BLaER1 (cell line): ENCODE measurements around the gene CDK9.

Experiments used
- H3K27ac ChIP-seq: shearing (Covaris generic); formaldehyde crosslinking; 2 replicates; pipeline ENCODE4 v1.8.1; 2022
- H3K27me3 ChIP-seq: shearing (Covaris generic); formaldehyde crosslinking; 2 replicates; pipeline ENCODE4 v1.8.1; 2022
- H3K36me3 ChIP-seq: shearing (Covaris generic); formaldehyde crosslinking; 2 replicates; pipeline ENCODE4 v1.8.1; 2022
- H3K4me1 ChIP-seq: shearing (Covaris generic); formaldehyde crosslinking; 2 replicates; pipeline ENCODE4 v1.8.1; 2022
- H3K4me2 ChIP-seq: shearing (Covaris generic); formaldehyde crosslinking; 2 replicates; pipeline ENCODE4 v1.8.1; 2022
- H3K4me3 ChIP-seq: shearing (Covaris generic); formaldehyde crosslinking; 2 replicates; pipeline ENCODE4 v1.8.1; 2022
- H3K9ac ChIP-seq: shearing (Covaris generic); formaldehyde crosslinking; 2 replicates; pipeline ENCODE4 v1.8.1; 2022
- H3K9me3 ChIP-seq: shearing (Covaris generic); formaldehyde crosslinking; 2 replicates; pipeline ENCODE4 v1.8.1; 2022
- H4K20me1 ChIP-seq: shearing (Covaris generic); formaldehyde crosslinking; 2 replicates; pipeline ENCODE4 v1.8.1; 2022
- Cebpa-rat ChIP-seq: shearing (Covaris generic); IDR thresholded peaks from 2 replicates; pipeline ENCODE4 v1.8.1; 2022

Gene CDK9

GRCh38 chr9:127785933-127786772, at the start of gene CDK9:
TSS of gene CDK9 (plus strand) at chr9:127786034. CDS start at chr9:127786149, 115 bp downstream.
- Histone ChIP-seq H3K27ac (peak within 1 kb of the TSS; percentile 98), H3K36me3 (peaks cover 43% of the 10 kb centered on the region), H3K4me3 (peak within 1 kb of the TSS; percentile 96), H3K4me2 (peak within 1 kb of the TSS; percentile 92), H3K27me3 (no peaks in the 10 kb centered on the region), H3K9ac (peak within 1 kb of the TSS; percentile 98), H4K20me1 (peaks cover 53% of the 10 kb centered on the region), H3K4me1 (peaks cover 79% of the 10 kb centered on the region), H3K9me3 (no peaks in the 10 kb centered on the region)
- TF ChIP-seq Cebpa-rat: no peak

DNA sequence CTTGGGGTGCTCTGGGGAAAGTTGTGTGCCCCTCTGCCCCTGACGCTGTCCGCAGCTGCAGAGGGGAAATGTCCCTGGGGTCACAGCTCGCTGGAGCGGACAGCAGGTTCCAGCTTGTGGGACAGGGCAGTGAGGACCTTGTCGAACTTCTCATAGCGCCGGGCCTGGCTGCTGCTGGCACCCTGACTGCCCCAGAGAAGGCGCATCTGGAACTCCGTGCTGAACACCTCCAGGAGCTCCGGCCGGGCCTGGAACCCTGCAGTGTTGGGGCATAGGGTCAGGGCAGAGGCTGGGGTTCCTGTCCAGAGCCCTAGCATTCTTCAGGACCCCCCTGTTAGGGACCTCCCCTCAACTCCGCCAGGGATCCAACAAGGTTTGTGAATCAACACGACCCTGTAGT, 47.2 kb upstream of the CDK9 start:
- peaks cover 60% of the 10 kb centered on the region for H3K36me3 ChIP-seq
- H3K4me2 ChIP-seq: no peak overlapping the region

DNA sequence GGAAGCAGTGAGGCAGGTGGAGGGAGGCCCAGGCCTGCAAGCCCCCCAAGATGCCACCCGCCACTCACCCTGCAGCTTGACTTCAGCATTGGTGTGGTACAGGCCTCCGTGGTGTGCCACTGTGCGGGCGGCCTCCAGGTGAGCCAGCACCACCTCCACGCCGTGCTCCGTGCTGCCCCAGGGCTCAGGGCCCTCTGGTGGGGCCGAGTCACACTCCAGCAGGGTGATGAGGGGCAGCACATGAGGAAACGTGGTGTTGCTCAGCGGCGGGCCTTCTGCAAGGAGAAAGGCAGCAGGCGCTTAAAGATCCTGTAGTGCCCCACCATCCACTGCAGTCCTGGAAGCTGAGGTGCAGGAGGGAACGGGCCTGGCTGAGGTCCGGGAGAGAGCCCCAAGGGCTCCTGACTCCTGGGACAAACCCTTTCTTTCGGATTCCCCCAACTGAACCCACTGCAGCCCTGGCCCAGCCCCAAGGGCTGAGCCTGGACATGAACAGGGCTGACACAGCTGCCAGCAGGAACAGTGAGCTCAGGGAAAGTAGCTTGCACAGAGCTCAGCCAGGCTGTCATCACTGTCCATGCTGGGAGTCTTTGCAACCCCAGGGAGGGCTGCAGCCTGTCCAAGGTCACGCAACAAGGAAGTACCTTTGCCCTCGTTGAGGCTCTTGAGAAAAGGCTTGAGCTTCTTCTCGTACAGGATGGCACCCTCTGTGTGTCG, 46.1 kb upstream of the CDK9 start:
- H3K4me2 ChIP-seq: no peak overlapping the region
- TF ChIP-seq Cebpa-rat: no peak
- peaks cover 21% of the 10 kb centered on the region for H3K4me1 ChIP-seq
- H3K9ac ChIP-seq: no peak overlapping the region
- peaks cover 41% of the 10 kb centered on the region for H4K20me1 ChIP-seq
- H3K27ac ChIP-seq: 0 out of 2 replicates have a peak overlapping the region, but pooled peaks have one; percentile 4
- H3K36me3 ChIP-seq: peaks cover 71% of the 10 kb centered on the region
- no peaks in the 10 kb centered on the region for H3K9me3 ChIP-seq
- H3K27me3 ChIP-seq: no peaks in the 10 kb centered on the region
- no peak overlapping the region for H3K4me3 ChIP-seq

More for the DNA sequence above, 47.2 kb upstream of the CDK9 start:
- TF ChIP-seq Cebpa-rat: no peak
- Histone ChIP-seq H3K27me3 (no peaks in the 10 kb centered on the region), H3K9ac (peak overlapping the region; percentile 27; the same call in 1 of the 2 replicates), H3K9me3 (no peaks in the 10 kb centered on the region), H3K4me3 (no peak overlapping the region), H4K20me1 (peaks cover 37% of the 10 kb centered on the region), H3K4me1 (peaks cover 30% of the 10 kb centered on the region), H3K27ac (no peak overlapping the region)

GRCh38 chr9:127741831-127742434, 43.9 kb upstream of the CDK9 start:
- H3K27me3 ChIP-seq: no peaks in the 10 kb centered on the region
- no peak overlapping the region for H3K27ac ChIP-seq
- H4K20me1 ChIP-seq: peaks cover 50% of the 10 kb centered on the region
- H3K9me3 ChIP-seq: no peaks in the 10 kb centered on the region
- no peak overlapping the region for H3K4me3 ChIP-seq
- no peak for TF ChIP-seq Cebpa-rat
- peaks cover 93% of the 10 kb centered on the region for H3K36me3 ChIP-seq
- H3K4me2 ChIP-seq: no peak overlapping the region
- peaks cover 4% of the 10 kb centered on the region for H3K4me1 ChIP-seq
- H3K9ac ChIP-seq: no peak overlapping the region

DNA sequence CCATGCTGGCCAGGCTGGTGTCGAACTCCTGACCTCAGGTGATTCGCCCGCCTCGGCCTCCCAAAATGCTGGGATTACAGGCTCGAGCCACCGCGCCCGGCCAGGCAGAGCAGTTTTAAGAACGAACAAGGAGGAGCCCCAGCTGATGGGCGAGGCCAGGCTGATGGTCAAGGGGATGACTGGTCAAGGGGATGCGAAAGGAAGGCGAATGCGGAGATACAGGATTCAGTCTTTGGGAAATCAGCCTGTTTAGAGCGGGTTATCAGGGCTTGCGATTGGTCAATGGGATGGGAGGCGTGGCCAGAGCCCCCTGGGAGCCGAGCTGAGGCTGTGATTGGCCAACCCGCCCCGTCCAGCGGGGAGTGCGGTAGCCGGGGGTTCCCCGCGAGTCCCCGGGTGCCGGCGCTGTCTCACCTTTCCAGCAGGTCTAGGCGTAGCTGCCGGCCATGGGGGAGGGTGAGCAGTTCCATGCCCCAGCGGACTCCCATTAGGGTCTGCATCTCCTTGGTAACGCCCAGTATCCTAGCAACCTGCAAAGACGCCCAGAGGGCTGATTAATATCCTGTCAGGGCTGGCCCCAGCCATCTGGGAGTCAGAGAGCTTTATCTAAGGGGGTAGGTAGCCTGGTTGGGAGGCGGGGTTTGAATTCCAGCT, 43.3 kb upstream of the CDK9 start:
- Histone ChIP-seq H3K4me3 (no peak overlapping the region), H3K9ac (no peak overlapping the region)

DNA sequence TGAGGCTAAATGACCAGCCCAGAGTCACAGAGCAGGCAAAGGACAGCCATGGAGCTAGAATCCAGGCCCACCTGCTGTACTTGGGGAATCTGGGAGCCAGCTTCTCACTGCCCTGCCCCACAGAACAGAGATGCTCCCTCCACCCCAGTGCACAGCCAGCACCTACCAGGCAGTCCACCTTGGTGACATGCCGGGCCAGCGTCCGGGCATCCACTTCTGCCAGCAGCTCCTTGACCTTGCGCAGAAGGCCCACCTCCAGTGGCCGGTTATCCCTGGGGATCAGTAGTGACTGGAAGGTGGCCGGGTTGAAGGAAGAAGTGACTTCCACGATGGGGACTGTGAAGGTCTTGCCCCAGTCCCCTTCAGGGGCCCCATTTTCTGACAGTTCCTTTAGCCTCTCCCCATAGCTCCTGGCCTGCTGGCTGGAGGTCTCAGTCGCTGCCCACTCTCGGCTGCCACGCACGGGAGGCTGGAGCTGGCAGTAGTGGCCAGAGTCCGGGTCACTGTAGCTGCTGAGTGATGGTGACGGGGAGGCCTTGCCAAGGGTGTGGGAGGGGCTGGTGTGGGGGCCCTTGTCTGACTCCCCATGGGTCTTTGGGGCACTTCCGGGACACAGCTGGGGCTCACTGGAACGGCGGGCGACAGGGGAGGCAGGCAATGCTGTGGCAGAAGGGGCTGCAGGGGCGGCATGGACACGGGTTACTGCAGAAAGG, 41.3 kb upstream of the CDK9 start:
- Histone ChIP-seq H3K27ac (no peak overlapping the region), H3K36me3 (peaks cover 100% of the 10 kb centered on the region), H3K4me2 (no peak overlapping the region), H3K9ac (no peak overlapping the region), H3K4me1 (no peaks in the 10 kb centered on the region), H3K4me3 (no peak overlapping the region), H3K27me3 (no peaks in the 10 kb centered on the region), H4K20me1 (peaks cover 67% of the 10 kb centered on the region), H3K9me3 (no peaks in the 10 kb centered on the region)
- TF ChIP-seq Cebpa-rat: no peak

More for the DNA sequence above, 43.3 kb upstream of the CDK9 start:
- no peak overlapping the region for H3K27ac ChIP-seq
- H3K36me3 ChIP-seq: peaks cover 99% of the 10 kb centered on the region
- TF ChIP-seq Cebpa-rat: no peak
- H3K4me2 ChIP-seq: no peak overlapping the region
- no peaks in the 10 kb centered on the region for H3K9me3 ChIP-seq
- no peaks in the 10 kb centered on the region for H3K27me3 ChIP-seq
- H3K4me1 ChIP-seq: no peaks in the 10 kb centered on the region
- H4K20me1 ChIP-seq: peaks cover 57% of the 10 kb centered on the region

DNA sequence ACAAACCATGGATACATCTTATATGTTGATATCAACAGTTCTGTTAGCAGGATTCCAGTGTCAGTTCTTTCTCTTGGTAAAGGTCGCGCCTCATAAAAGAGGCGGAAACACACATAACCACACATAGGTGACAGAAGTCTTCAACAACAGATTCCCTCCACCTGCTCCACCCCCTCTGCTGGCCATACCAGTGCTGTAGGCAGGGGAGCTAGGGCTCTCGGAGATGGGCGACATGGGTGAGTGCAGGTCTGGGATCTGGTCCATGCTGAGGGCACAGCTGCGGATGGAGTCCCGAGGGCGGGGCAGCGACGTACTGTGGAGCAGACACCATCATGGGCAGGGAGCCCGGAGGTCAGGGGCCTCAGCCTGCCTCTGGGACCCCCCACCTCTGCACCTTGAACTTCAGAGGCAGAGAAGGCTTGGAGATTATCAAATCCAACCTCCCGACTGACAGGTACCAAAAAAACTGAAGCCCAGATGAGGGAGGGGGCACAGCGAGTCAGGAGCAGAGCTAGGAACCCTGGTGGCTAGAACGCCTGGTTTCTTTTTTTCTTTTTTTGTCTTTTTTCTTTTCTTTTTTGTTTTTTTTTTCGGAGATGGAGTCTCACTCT, 38.8 kb upstream of the CDK9 start:
- Histone ChIP-seq H3K27me3 (no peaks in the 10 kb centered on the region), H3K27ac (no peak overlapping the region), H3K4me1 (no peaks in the 10 kb centered on the region), H3K9ac (no peak overlapping the region), H3K4me3 (no peak overlapping the region), H3K9me3 (no peaks in the 10 kb centered on the region), H3K4me2 (no peak overlapping the region), H4K20me1 (peaks cover 84% of the 10 kb centered on the region), H3K36me3 (peaks cover 100% of the 10 kb centered on the region)
- TF ChIP-seq Cebpa-rat: no peak

GRCh38 chr9:127749090-127749787, 36.6 kb upstream of the CDK9 start:
- no peak overlapping the region for H3K4me2 ChIP-seq
- peaks cover 99% of the 10 kb centered on the region for H3K36me3 ChIP-seq
- H3K4me3 ChIP-seq: no peak overlapping the region
- no peaks in the 10 kb centered on the region for H3K27me3 ChIP-seq
- peaks cover 92% of the 10 kb centered on the region for H4K20me1 ChIP-seq
- H3K9ac ChIP-seq: no peak overlapping the region
- TF ChIP-seq Cebpa-rat: no peak
- no peaks in the 10 kb centered on the region for H3K4me1 ChIP-seq
- no peaks in the 10 kb centered on the region for H3K9me3 ChIP-seq
- no peak overlapping the region for H3K27ac ChIP-seq
